MM.1S (cell line): ENCODE measurements around the gene OTX1.

Experiments used
- DNase-seq: peaks from one replicate; pipeline ENCODE4 v3.0.0-alpha.2; 2015
- H2AFZ ChIP-seq: fragments of 300-600 bp; sonication (generic); 2 replicates; pipeline ENCODE4 v1.6.0; 2016; ENCODE audit warnings: antibody characterized with exemption, low read length
- H3F3A ChIP-seq: fragments of 300-600 bp; sonication (generic); 2 replicates; pipeline ENCODE4 v1.6.1; 2016; ENCODE audit warnings: mild to moderate bottlenecking, antibody characterized with exemption, low read length, moderate library complexity, mixed read lengths; ENCODE audit not compliant: insufficient read depth
- H3K27ac ChIP-seq: fragments of 300-600 bp; sonication (generic); 2 replicates; pipeline ENCODE4 v1.5.1; 2016; ENCODE audit warnings: mild to moderate bottlenecking, low read length
- H3K27me3 ChIP-seq: fragments of 300-600 bp; sonication (generic); replicated peaks from 2 replicates; pipeline ENCODE4 v1.6.0; 2016; ENCODE audit warnings: low read length; ENCODE audit not compliant: insufficient read depth
- H3K36me3 ChIP-seq: fragments of 300-600 bp; sonication (generic); replicated peaks from 2 replicates; pipeline ENCODE4 v1.6.1; 2016; ENCODE audit warnings: mild to moderate bottlenecking, low read length, mixed read lengths; ENCODE audit not compliant: insufficient read depth
- H3K4me1 ChIP-seq: fragments of 300-600 bp; sonication (generic); 2 replicates; pipeline ENCODE4 v1.6.1; 2016; ENCODE audit warnings: low read length, mixed read lengths
- H3K4me2 ChIP-seq: fragments of 300-600 bp; sonication (generic); 2 replicates; pipeline ENCODE4 v1.6.0; 2016; ENCODE audit warnings: low read depth, low read length
- H3K4me3 ChIP-seq: fragments of 300-600 bp; sonication (generic); 2 replicates; pipeline ENCODE4 v1.5.1; 2016; ENCODE audit warnings: low read length, mixed read lengths
- H3K79me2 ChIP-seq: fragments of 300-600 bp; sonication (generic); 2 replicates; pipeline ENCODE4 v1.6.1; 2016; ENCODE audit warnings: mixed run types, low read length, mixed read lengths
- H3K9ac ChIP-seq: fragments of 300-600 bp; sonication (generic); 2 replicates; pipeline ENCODE4 v1.6.1; 2016; ENCODE audit warnings: low read length, mixed read lengths
- H3K9me2 ChIP-seq: fragments of 300-600 bp; sonication (generic); replicated peaks from 2 replicates; pipeline ENCODE4 v1.6.1; 2016; ENCODE audit warnings: mild to moderate bottlenecking, low read length, mixed read lengths; ENCODE audit not compliant: insufficient read depth
- H3K9me3 ChIP-seq: fragments of 300-600 bp; sonication (generic); replicated peaks from 2 replicates; pipeline ENCODE4 v1.6.1; 2016; ENCODE audit warnings: mild to moderate bottlenecking, low read length, mixed read lengths; ENCODE audit not compliant: insufficient read depth
- H4K20me1 ChIP-seq: fragments of 300-600 bp; sonication (generic); 2 replicates; pipeline ENCODE4 v1.6.1; 2016; ENCODE audit warnings: mild to moderate bottlenecking, low read length, moderate library complexity, mixed read lengths; ENCODE audit not compliant: insufficient read depth
- CTCF ChIP-seq: fragments of 300-600 bp; sonication (generic); IDR thresholded peaks from 2 replicates; pipeline ENCODE4 v1.5.1; 2016; ENCODE audit warnings: antibody characterized with exemption, low read length, mixed read lengths
- EZH2 ChIP-seq: fragments of 300-600 bp; sonication (generic); optimal IDR thresholded peaks from 2 replicates; pipeline ENCODE3; 2017; ENCODE audit warnings: low read depth, mild to moderate bottlenecking, antibody characterized with exemption, low read length, mixed read lengths
- EZH2phosphoT487 ChIP-seq: fragments of 300-600 bp; sonication (generic); IDR thresholded peaks from 2 replicates; pipeline ENCODE4 v1.6.1; 2018; ENCODE audit warnings: antibody characterized with exemption, low read length

The OTX1 gene

GRCh38 chr2:63047321-63048279 is 3.0 kb upstream of the OTX1 start:
- H3K9ac ChIP-seq, result no peak overlapping the region
- H3F3A ChIP-seq, result peaks cover 7% of the 10 kb centered on the region; the same call in 1 of the 2 replicates
- TF ChIP-seq EZH2phosphoT487 (no peak), EZH2 (no peak), CTCF (no peak)
- no peaks in the 10 kb centered on the region for H3K9me2 ChIP-seq
- no peaks in the 10 kb centered on the region for H3K79me2 ChIP-seq
- H3K27ac ChIP-seq, result no peak overlapping the region
- H3K4me2 ChIP-seq, result no peak overlapping the region
- DNase-seq, result no peak
- H3K4me1 ChIP-seq, result no peaks in the 10 kb centered on the region
- H2AFZ ChIP-seq, result no peak overlapping the region
- H3K9me3 ChIP-seq, result no peaks in the 10 kb centered on the region
- no peaks in the 10 kb centered on the region for H3K27me3 ChIP-seq
- no peaks in the 10 kb centered on the region for H4K20me1 ChIP-seq
- no peak overlapping the region for H3K4me3 ChIP-seq
- H3K36me3 ChIP-seq, result no peaks in the 10 kb centered on the region

GRCh38 chr2:63048367-63049171 is 2.1 kb upstream of the OTX1 start:
- Histone ChIP-seq H4K20me1 (no peaks in the 10 kb centered on the region), H3K27ac (no peak overlapping the region), H3K27me3 (no peaks in the 10 kb centered on the region), H3K4me2 (no peak overlapping the region; the same call in 1 of the 2 replicates), H3K36me3 (no peaks in the 10 kb centered on the region), H2AFZ (no peak overlapping the region), H3K79me2 (no peaks in the 10 kb centered on the region), H3F3A (peaks cover 7% of the 10 kb centered on the region; the same call in 1 of the 2 replicates), H3K4me1 (no peaks in the 10 kb centered on the region), H3K9me2 (no peaks in the 10 kb centered on the region), H3K9me3 (no peaks in the 10 kb centered on the region), H3K9ac (no peak overlapping the region), H3K4me3 (no peak overlapping the region)
- DNase-seq, result no peak
- no peak for TF ChIP-seq EZH2phosphoT487
- no peak for TF ChIP-seq CTCF
- no peak for TF ChIP-seq EZH2

GRCh38 chr2:63049211-63049969 is 1.2 kb upstream of the OTX1 start:
- DNase-seq, result no peak
- Histone ChIP-seq H3F3A (peaks cover 7% of the 10 kb centered on the region; the same call in 1 of the 2 replicates), H3K9me2 (no peaks in the 10 kb centered on the region), H3K4me2 (peak overlapping the region; percentile 97), H3K9me3 (no peaks in the 10 kb centered on the region), H3K4me3 (peak overlapping the region; percentile 72), H3K9ac (peak overlapping the region; percentile 50; the same call in 1 of the 2 replicates), H3K4me1 (no peaks in the 10 kb centered on the region), H4K20me1 (no peaks in the 10 kb centered on the region), H2AFZ (peak overlapping the region; percentile 75), H3K79me2 (no peaks in the 10 kb centered on the region), H3K27ac (no peak overlapping the region; the same call in 1 of the 2 replicates), H3K36me3 (no peaks in the 10 kb centered on the region), H3K27me3 (no peaks in the 10 kb centered on the region)
- TF ChIP-seq CTCF (no peak), EZH2 (no peak), EZH2phosphoT487 (no peak)
